PC-9 (cell line): ENCODE data around the gene BCKDHB.

ENCODE experiments used
- CTCF ChIP-seq: fragments of 200-600 bp; sonication (generic); conservative IDR thresholded peaks from 2 replicates; pipeline ENCODE4 v1.6.1; 2017; ENCODE audit warnings: mixed run types, antibody characterized with exemption, mild to moderate bottlenecking, moderate library complexity
- EZH2 ChIP-seq: fragments of 200-600 bp; sonication (generic); IDR thresholded peaks from 2 replicates; pipeline ENCODE4 v1.8.0; 2017; ENCODE audit warnings: antibody characterized with exemption, low read depth

- TF ChIP-seq CTCF (no peak), EZH2 (no peak)
Measured at GRCh38 chr6:80280262-80281010, 174.0 kb downstream of the BCKDHB start.
